Measurements from ENCODE around the gene IMMP2L.

The IMMP2L gene

GRCh38 chr7:111333010-111333409 lies 229.3 kb downstream of the IMMP2L start:
- Histone ChIP-seq H3K4me3 (ENCODE audit: low read length, poor library complexity, severe bottlenecking) (no peak overlapping the region), H2AFZ (ENCODE audit: low read length) (no peak overlapping the region), H4K20me1 (ENCODE audit: insufficient read depth, low read length, poor library complexity, severe bottlenecking) (no peaks in the 10 kb centered on the region), H3K4me2 (ENCODE audit: low read depth, low read length, poor library complexity, severe bottlenecking) (no peak overlapping the region), H3K4me1 (ENCODE audit: insufficient read depth, low read length, poor library complexity, severe bottlenecking) (peaks cover 9% of the 10 kb centered on the region), H3F3A (ENCODE audit: low read depth) (no peaks in the 10 kb centered on the region), H3K9ac (ENCODE audit: low read depth, low read length, poor library complexity, severe bottlenecking) (no peak overlapping the region), H3K9me3 (ENCODE audit: insufficient read depth, low read depth, low read length) (no peaks in the 10 kb centered on the region), H3K27me3 (ENCODE audit: insufficient read depth, low read length, poor library complexity, severe bottlenecking) (no peaks in the 10 kb centered on the region), H3K36me3 (ENCODE audit: insufficient read depth, low read length) (no peaks in the 10 kb centered on the region), H3K79me2 (ENCODE audit: insufficient read depth, low read length) (no peaks in the 10 kb centered on the region), H3K9me2 (replicated peaks; ENCODE audit: low read depth, low read length) (no peaks in the 10 kb centered on the region)
- TF ChIP-seq CTCF (conservative IDR thresholded peaks at IDR 0.05; ENCODE audit: low read length) (no peak), EZH2phosphoT487 (IDR thresholded peaks at IDR 0.05; ENCODE audit: borderline replicate concordance) (no peak)

GRCh38 chr7:111330235-111330523 lies 232.1 kb downstream of the IMMP2L start:
- Histone ChIP-seq H2AFZ (ENCODE audit: low read length) (no peak overlapping the region), H3K27me3 (ENCODE audit: insufficient read depth, low read length, poor library complexity, severe bottlenecking) (no peaks in the 10 kb centered on the region), H3K9ac (ENCODE audit: low read depth, low read length, poor library complexity, severe bottlenecking) (no peak overlapping the region), H3F3A (ENCODE audit: low read depth) (no peaks in the 10 kb centered on the region), H3K79me2 (ENCODE audit: insufficient read depth, low read length) (no peaks in the 10 kb centered on the region), H4K20me1 (ENCODE audit: insufficient read depth, low read length, poor library complexity, severe bottlenecking) (no peaks in the 10 kb centered on the region), H3K9me3 (ENCODE audit: insufficient read depth, low read depth, low read length) (no peaks in the 10 kb centered on the region), H3K4me1 (ENCODE audit: insufficient read depth, low read length, poor library complexity, severe bottlenecking) (peaks cover 6% of the 10 kb centered on the region), H3K4me2 (ENCODE audit: low read depth, low read length, poor library complexity, severe bottlenecking) (no peak overlapping the region), H3K36me3 (ENCODE audit: insufficient read depth, low read length) (no peaks in the 10 kb centered on the region), H3K4me3 (ENCODE audit: low read length, poor library complexity, severe bottlenecking) (no peak overlapping the region), H3K9me2 (replicated peaks; ENCODE audit: low read depth, low read length) (no peaks in the 10 kb centered on the region)
- TF ChIP-seq EZH2phosphoT487 (IDR thresholded peaks at IDR 0.05; ENCODE audit: borderline replicate concordance) = no peak
- TF ChIP-seq CTCF (conservative IDR thresholded peaks at IDR 0.05; ENCODE audit: low read length) = no peak

- H3K79me2 ChIP-seq (ENCODE audit: insufficient read depth, low read length) = no peaks in the 10 kb centered on the region
- no peak overlapping the region for H3K9ac ChIP-seq (ENCODE audit: low read depth, low read length, poor library complexity, severe bottlenecking)
- peak; percentile 54 for TF ChIP-seq CTCF (conservative IDR thresholded peaks at IDR 0.05; ENCODE audit: low read length)
- no peak for TF ChIP-seq EZH2phosphoT487 (IDR thresholded peaks at IDR 0.05; ENCODE audit: borderline replicate concordance)
- H3K9me2 ChIP-seq (replicated peaks; ENCODE audit: low read depth, low read length) = no peaks in the 10 kb centered on the region
- H3K36me3 ChIP-seq (ENCODE audit: insufficient read depth, low read length) = no peaks in the 10 kb centered on the region
- H3K27me3 ChIP-seq (ENCODE audit: insufficient read depth, low read length, poor library complexity, severe bottlenecking) = no peaks in the 10 kb centered on the region
- peak overlapping the region; percentile 35; the same call in 1 of the 2 replicates for H2AFZ ChIP-seq (ENCODE audit: low read length)
- no peak overlapping the region for H3K4me2 ChIP-seq (ENCODE audit: low read depth, low read length, poor library complexity, severe bottlenecking)
- no peaks in the 10 kb centered on the region for H4K20me1 ChIP-seq (ENCODE audit: insufficient read depth, low read length, poor library complexity, severe bottlenecking)
- no peaks in the 10 kb centered on the region for H3F3A ChIP-seq (ENCODE audit: low read depth)
- H3K9me3 ChIP-seq (ENCODE audit: insufficient read depth, low read depth, low read length) = no peaks in the 10 kb centered on the region
- H3K4me3 ChIP-seq (ENCODE audit: low read length, poor library complexity, severe bottlenecking) = no peak overlapping the region
- H3K4me1 ChIP-seq (ENCODE audit: insufficient read depth, low read length, poor library complexity, severe bottlenecking) = peaks cover 6% of the 10 kb centered on the region
These were observed 232.7 kb downstream of the IMMP2L start for GRCh38 chr7:111329367-111330234.

All from Loucy (cell line).